GM12801 (cell line): ENCODE data around the gene DHX35.

ENCODE experiments used
- CTCF ChIP-seq: IDR thresholded peaks from one replicate; pipeline ENCODE4 v1.5.1; 2011; ENCODE audit warnings: control low read depth; ENCODE audit not compliant: insufficient read length; ENCODE audit errors: extremely low read depth

DHX35 gene, protein sequence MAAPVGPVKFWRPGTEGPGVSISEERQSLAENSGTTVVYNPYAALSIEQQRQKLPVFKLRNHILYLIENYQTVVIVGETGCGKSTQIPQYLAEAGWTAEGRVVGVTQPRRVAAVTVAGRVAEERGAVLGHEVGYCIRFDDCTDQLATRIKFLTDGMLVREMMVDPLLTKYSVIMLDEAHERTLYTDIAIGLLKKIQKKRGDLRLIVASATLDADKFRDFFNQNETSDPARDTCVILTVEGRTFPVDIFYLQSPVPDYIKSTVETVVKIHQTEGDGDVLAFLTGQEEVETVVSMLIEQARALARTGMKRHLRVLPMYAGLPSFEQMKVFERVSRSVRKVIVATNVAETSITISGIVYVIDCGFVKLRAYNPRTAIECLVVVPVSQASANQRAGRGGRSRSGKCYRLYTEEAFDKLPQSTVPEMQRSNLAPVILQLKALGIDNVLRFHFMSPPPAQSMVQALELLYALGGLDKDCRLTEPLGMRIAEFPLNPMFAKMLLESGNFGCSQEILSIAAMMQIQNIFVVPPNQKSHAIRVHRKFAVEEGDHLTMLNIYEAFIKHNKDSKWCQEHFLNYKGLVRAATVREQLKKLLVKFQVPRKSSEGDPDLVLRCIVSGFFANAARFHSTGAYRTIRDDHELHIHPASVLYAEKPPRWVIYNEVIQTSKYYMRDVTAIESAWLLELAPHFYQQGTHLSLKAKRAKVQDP

GRCh38 chr20:38962044-38962927, at the start of gene DHX35:
Gene DHX35 (plus strand): TSS chr20:38962344. CDS start chr20:38962368, 24 bp downstream.
- TF ChIP-seq CTCF = no peak

GRCh38 chr20:38915355-38915754, 46.8 kb upstream of the DHX35 start:
- no peak for TF ChIP-seq CTCF

GRCh38 chr20:38917657-38918056, 44.5 kb upstream of the DHX35 start:
- no peak for TF ChIP-seq CTCF

DNA sequence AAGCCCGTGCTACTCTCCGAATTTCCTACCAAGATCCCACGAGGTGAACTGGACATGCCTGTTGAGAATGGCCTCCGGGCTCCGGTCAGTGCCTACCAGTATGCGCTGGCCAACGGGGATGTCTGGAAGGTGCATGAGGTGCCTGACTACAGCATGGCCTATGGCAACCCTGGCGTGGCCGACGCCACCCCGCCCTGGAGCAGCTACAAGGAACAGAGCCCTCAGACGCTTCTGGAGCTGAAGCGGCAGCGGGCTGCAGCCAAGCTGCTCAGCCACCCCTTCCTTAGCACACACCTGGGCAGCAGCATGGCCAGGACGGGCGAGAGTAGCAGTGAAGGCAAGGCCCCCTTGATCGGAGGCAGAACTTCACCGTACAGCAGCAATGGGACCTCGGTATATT, 44.0 kb upstream of the DHX35 start:
- TF ChIP-seq CTCF = no peak

GRCh38 chr20:38919683-38920082, 42.5 kb upstream of the DHX35 start:
- no peak for TF ChIP-seq CTCF

- TF ChIP-seq CTCF = no peak
Measured at GRCh38 chr20:38920411-38920810, 41.7 kb upstream of the DHX35 start.

GRCh38 chr20:38920851-38921250, 41.3 kb upstream of the DHX35 start:
- no peak for TF ChIP-seq CTCF
